HAP-1 (cell line): ENCODE measurements around the gene AMOTL2.
A peak's percentile ranks its signal among the peaks of the same experiment; 100 is the strongest.

Source experiments
- DNase-seq, 2 experiments: peaks; one replicate each; pipeline ENCODE4 v3.0.0-alpha.2; 2016 to 2020; ENCODE audit warnings: low spot score in 2 of 2
- H3K27me3 ChIP-seq: fragments of 250-450 bp; sonication (Bioruptor Pico); 2 replicates; pipeline ENCODE4 v1.5.1; 2020; ENCODE audit warnings: low read depth, mild to moderate bottlenecking, moderate library complexity
- H3K36me3 ChIP-seq: fragments of 250-450 bp; sonication (Bioruptor Pico); replicated peaks from 2 replicates; pipeline ENCODE4 v1.5.1; 2020; ENCODE audit warnings: mild to moderate bottlenecking
- H3K4me1 ChIP-seq: fragments of 250-450 bp; sonication (Bioruptor Pico); 2 replicates; pipeline ENCODE4 v1.5.1; 2020; ENCODE audit warnings: mild to moderate bottlenecking
- H3K4me3 ChIP-seq: fragments of 250-450 bp; sonication (Bioruptor Pico); 2 replicates; pipeline ENCODE4 v1.5.1; 2020; ENCODE audit warnings: mild to moderate bottlenecking, moderate library complexity
- H3K9me3 ChIP-seq: fragments of 250-450 bp; sonication (Bioruptor Pico); 2 replicates; pipeline ENCODE4 v1.5.1; 2020; ENCODE audit warnings: mild to moderate bottlenecking, moderate library complexity
- in situ Hi-C: fragments of 300-500 bp; cut with MboI; formaldehyde crosslinking; loops from 3 replicates; pipeline ENCODE4 v1.14.3; 2020; ENCODE audit warnings: low sequenced_read_pairs, inconsistent platforms, mixed read lengths

The AMOTL2 gene

DNA sequence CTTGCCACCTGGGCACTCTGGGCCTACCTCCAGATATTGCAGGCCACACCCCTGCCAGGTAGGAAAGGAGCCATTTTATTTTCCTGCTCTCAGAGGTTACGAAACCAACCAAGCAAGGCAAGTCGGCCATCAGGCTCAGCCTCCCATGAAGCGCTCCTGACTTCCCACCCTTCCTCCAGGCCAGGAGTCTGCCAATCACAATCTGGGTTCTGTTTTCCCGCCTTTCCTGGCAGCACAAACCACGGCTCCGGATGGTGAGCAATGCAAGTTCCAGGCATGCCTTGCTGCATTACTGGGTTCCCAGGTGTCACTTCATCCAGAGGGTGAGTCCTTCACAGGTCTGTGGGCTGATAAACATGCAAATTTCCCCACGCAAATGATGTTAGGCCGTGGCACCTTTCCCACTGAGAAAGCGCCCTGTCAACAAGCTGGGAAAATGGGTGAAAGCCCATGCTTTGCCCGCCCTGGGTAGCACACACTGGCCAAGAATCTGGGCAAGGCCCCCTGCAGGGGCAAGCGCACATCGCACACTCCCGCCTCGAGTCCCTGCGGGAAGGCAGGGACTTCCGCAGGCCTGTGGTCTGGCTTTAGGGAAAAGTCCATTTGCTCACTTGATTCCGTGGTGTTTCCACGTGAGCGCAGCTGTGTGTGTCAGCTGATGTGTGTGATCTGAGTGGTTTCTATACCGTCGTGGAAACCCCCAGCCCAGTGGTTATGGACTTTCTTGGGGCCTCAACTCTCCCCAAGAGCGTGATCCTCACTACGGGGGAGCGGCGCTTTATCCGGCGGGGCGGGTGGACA, 62.0 kb downstream of the AMOTL2 start:
- H3K4me1 ChIP-seq = peaks cover 9% of the 10 kb centered on the region

DNA sequence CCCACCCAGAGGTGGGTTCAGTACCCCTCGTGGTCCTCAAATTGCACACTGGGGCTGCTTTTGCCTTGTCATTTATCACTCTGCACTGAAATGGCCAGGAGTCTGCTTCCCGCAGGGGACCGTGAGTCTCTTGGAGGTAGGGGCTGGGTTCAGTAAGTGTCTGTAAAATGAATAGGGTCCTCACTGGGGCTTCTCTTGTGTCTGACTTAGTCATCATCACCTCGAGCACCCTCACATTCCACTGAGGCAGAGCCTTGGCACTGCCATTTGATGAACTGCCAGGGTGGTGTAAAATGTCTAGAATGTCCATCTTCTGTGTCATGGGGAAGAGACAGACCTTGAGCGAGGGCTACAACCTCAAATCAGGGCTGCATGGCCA, 62.6 kb downstream of the AMOTL2 start:
- Histone ChIP-seq H3K4me3 (no peak overlapping the region), H3K4me1 (peaks cover 9% of the 10 kb centered on the region), H3K36me3 (no peaks in the 10 kb centered on the region), H3K9me3 (no peaks in the 10 kb centered on the region), H3K27me3 (no peaks in the 10 kb centered on the region)
- no peak for DNase-seq
- in situ Hi-C loops = no loop called here

More for the DNA sequence above, 62.0 kb downstream of the AMOTL2 start:
- H3K27me3 ChIP-seq = no peaks in the 10 kb centered on the region
- no peak overlapping the region for H3K4me3 ChIP-seq
- no peaks in the 10 kb centered on the region for H3K9me3 ChIP-seq
- in situ Hi-C loops = no loop called here
- no peaks in the 10 kb centered on the region for H3K36me3 ChIP-seq
- DNase-seq = no peak

DNA sequence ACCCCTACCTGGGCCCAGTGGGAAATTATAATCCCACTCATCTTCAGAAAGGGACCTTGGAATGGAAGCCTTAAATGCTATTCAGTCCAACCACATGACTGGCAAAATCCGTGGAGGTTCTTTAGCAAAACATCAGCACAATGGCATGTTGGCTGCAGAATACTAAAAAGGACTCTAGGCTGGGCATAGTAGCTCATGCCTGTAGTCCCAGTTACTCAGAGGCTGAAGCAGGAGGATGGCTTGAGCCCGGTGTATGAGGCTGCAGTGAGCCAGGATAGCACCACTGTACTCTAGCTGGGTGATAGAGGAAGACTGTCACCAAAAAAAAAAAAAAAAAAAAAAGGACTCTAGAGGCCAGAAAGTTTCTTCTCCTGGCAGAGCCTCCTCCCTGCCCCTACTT, 63.0 kb downstream of the AMOTL2 start:
- Histone ChIP-seq H3K4me3 (no peak overlapping the region), H3K27me3 (no peaks in the 10 kb centered on the region), H3K4me1 (peaks cover 9% of the 10 kb centered on the region), H3K9me3 (no peaks in the 10 kb centered on the region), H3K36me3 (no peaks in the 10 kb centered on the region)
- DNase-seq = no peak
- in situ Hi-C loops = no loop called here

DNA sequence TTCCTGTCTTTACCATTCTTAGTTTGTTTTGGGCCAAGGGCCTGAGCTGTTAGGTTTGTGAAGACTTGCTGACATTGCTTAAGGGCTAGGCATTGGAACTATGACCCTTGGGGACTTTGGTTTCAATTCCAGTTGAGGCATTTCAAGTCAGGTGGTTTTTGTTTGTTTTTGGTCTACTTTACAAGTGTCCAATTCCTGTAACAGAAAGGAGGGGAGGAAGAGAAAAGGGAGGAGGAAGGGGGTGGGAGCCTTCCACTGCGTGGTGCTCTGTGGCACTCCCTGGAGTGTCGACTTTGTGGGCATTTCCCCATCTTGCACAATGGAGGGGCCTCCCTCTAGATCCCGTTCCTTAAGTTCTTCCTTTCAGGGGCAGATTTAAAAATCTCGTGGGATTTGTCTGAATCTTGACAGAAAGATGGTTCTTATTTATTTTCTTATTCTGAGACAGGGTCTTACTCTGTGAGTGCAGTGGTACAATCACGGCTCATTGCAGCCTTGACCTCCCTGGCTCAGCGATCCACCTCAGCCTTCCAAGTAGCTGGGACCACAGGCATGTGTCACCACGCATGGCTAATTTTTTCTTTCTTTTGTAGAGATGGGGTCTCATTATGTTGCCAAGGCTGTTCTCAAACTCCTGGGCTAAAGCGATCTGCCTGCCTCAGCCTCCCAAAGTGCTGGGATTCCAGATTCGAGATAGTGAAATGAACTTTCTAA, 64.1 kb downstream of the AMOTL2 start:
- no peaks in the 10 kb centered on the region for H3K9me3 ChIP-seq
- no peaks in the 10 kb centered on the region for H3K27me3 ChIP-seq
- peaks cover 9% of the 10 kb centered on the region for H3K4me1 ChIP-seq
- in situ Hi-C loops = loop anchor here (5.0 kb wide), 1 partner anchor 162 kb away; no protein-coding TSS in a partner anchor
- no peaks in the 10 kb centered on the region for H3K36me3 ChIP-seq
- H3K4me3 ChIP-seq = no peak overlapping the region
- no peak for DNase-seq

DNA sequence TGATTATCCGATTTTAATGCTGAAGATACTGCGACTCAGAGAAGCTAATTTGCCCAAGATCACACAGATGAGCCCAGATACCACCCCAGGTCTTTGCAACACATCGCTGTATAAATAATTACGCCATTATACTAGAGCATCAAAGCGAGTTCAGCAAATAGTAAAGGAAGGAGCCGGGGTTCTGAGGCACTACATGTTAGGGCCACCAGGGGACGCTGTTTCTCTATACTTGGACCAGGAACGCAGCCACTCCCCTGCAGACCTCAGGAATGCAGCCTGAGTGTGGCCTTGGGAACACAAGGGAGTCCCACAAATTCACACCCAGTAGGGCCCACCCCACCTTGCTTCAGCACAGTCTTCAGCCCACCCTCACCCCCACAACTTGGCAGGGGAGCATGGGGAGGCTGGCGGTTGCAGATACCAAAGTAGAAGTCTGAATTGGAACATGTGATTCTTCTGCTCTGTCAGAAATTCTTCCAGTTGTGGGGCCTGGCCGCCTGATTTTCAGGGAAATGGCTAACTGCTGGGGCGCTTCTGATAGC, 65.8 kb downstream of the AMOTL2 start:
- DNase-seq = peak; percentile 73 to 90
- 0 out of 2 replicates have a peak overlapping the region, but pooled peaks have one; percentile 3 for H3K4me3 ChIP-seq
- H3K36me3 ChIP-seq = no peaks in the 10 kb centered on the region
- H3K4me1 ChIP-seq = peaks cover 6% of the 10 kb centered on the region
- in situ Hi-C loops = loop anchor here (5.0 kb wide), 1 partner anchor 164 kb away; no protein-coding TSS in a partner anchor
- H3K27me3 ChIP-seq = no peaks in the 10 kb centered on the region
- H3K9me3 ChIP-seq = no peaks in the 10 kb centered on the region

DNA sequence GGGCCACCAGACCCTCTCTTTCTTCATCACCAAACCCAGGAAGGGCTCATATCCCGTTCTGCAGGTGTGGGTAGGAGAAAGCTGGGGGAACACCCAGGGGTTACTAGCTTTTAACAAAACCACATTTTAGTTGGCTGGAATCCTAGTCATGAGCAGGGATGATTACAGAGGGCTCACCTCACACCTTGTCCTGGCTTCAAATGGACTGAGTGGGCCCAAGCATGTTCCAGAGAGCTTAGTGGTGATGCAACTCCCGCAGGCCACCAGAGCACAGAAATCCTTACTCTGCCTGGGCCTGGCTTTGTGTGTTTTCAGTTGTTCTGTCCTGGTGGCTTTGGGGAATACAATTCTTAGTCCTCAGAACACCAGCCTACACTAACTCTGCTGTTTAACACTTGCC, 66.8 kb downstream of the AMOTL2 start:
- Histone ChIP-seq H3K4me1 (peaks cover 6% of the 10 kb centered on the region), H3K36me3 (no peaks in the 10 kb centered on the region), H3K4me3 (no peak overlapping the region), H3K27me3 (no peaks in the 10 kb centered on the region), H3K9me3 (no peaks in the 10 kb centered on the region)
- DNase-seq = no peak
- in situ Hi-C loops = loop anchor here (5.0 kb wide), 1 partner anchor 165 kb away; no protein-coding TSS in a partner anchor

DNA sequence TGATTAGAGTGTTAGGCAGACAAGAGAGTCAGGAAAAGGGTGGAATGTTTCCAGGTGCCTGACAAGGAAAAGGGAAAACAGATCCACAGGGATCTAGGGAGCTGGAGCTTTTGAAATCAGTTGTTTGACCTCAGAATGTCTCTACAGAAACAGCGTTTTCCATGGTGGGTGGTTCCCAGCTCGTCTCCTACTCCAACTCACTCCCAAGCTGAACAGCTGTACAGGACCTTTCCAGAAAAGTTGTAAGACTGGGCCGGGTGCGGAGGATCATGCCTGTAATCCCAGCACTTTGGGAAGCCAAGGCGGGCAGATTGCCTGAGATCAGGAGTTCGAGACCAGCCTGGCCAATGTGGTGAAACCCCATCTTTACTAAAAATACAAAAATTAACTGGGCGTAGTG, 67.9 kb downstream of the AMOTL2 start:
- in situ Hi-C loops = loop anchor here (5.0 kb wide), 1 partner anchor 166 kb away; no protein-coding TSS in a partner anchor
- no peak overlapping the region for H3K4me3 ChIP-seq
- no peak for DNase-seq
- H3K4me1 ChIP-seq = peaks cover 6% of the 10 kb centered on the region
- no peaks in the 10 kb centered on the region for H3K27me3 ChIP-seq
- no peaks in the 10 kb centered on the region for H3K9me3 ChIP-seq
- no peaks in the 10 kb centered on the region for H3K36me3 ChIP-seq
